T-helper 9 cell (primary cell): ENCODE data around the gene RBFOX2.
"Not testable (repeated sequence)": the region's sequence is repeated elsewhere in the genome, so short reads cannot be mapped to it uniquely, and the experiment has no call there.

Experiments
- DNase-seq: peaks from one replicate; pipeline ENCODE4 v3.0.0-alpha.2; 2020
- total RNA-seq, 2 donors: gene quantifications; one replicate each; lab custom pipeline; 2026; lab: John Stamatoyannopoulos, UW

RBFOX2 gene
- total RNA-seq: 0.97 to 5.3 reads per million in 2 donors

GRCh38 chr22:36028646-36029405 is at the start of gene RBFOX2:
Gene RBFOX2 (minus strand): TSS chr22:36028824. CDS start chr22:36028425, 399 bp downstream.
- peak; percentile 53 for DNase-seq

- DNase-seq: no peak
These were observed 48.6 kb upstream of the RBFOX2 start for GRCh38 chr22:36077271-36077670.

- DNase-seq: no peak
These were observed 47.1 kb upstream of the RBFOX2 start for GRCh38 chr22:36075724-36076123.

GRCh38 chr22:36075230-36075629 is 46.6 kb upstream of the RBFOX2 start:
- no peak for DNase-seq

- no peak for DNase-seq
These were observed 44.9 kb upstream of the RBFOX2 start for GRCh38 chr22:36073476-36073875.

GRCh38 chr22:36070645-36071044 is 42.0 kb upstream of the RBFOX2 start:
- DNase-seq: not testable (repeated sequence)

GRCh38 chr22:36069368-36069767 is 40.7 kb upstream of the RBFOX2 start:
- DNase-seq: no peak

GRCh38 chr22:36068776-36069344 is 40.2 kb upstream of the RBFOX2 start:
- DNase-seq: no peak

GRCh38 chr22:36067235-36067558 is 38.6 kb upstream of the RBFOX2 start:
- DNase-seq: no peak

GRCh38 chr22:36065775-36066544 is 37.3 kb upstream of the RBFOX2 start:
- DNase-seq: peak; percentile 57

GRCh38 chr22:36065462-36065774 is 36.8 kb upstream of the RBFOX2 start:
- no peak for DNase-seq

GRCh38 chr22:36064358-36064757 is 35.7 kb upstream of the RBFOX2 start:
- DNase-seq: no peak

- DNase-seq: no peak
These were observed 28.4 kb upstream of the RBFOX2 start for GRCh38 chr22:36056980-36057379.

GRCh38 chr22:36055376-36056295 is 27.0 kb upstream of the RBFOX2 start:
- DNase-seq: no peak

- DNase-seq: not testable (repeated sequence)
These were observed 25.8 kb upstream of the RBFOX2 start for GRCh38 chr22:36054446-36054845.

- no peak for DNase-seq
These were observed 24.9 kb upstream of the RBFOX2 start for GRCh38 chr22:36053242-36054147.

GRCh38 chr22:36052505-36052941 is 23.9 kb upstream of the RBFOX2 start:
- DNase-seq: no peak

- DNase-seq: no peak
These were observed 21.0 kb upstream of the RBFOX2 start for GRCh38 chr22:36049678-36049997.

GRCh38 chr22:36048911-36049677 is 20.5 kb upstream of the RBFOX2 start:
- DNase-seq: no peak

GRCh38 chr22:36044517-36044916 is 15.9 kb upstream of the RBFOX2 start:
- not testable (repeated sequence) for DNase-seq

- DNase-seq: no peak
These were observed 13.6 kb upstream of the RBFOX2 start for GRCh38 chr22:36042240-36042639.
